ENCODE measurements around the gene CLDND1. TPM values are rescaled to one million over a fixed set of nuclear protein-coding genes. Genes with fewer than 3 reads are reported as not detected.

CLDND1 gene
- total and polyA plus RNA-seq, 8 donors = 20.6 to 161 (median 75.7) TPM

DNA sequence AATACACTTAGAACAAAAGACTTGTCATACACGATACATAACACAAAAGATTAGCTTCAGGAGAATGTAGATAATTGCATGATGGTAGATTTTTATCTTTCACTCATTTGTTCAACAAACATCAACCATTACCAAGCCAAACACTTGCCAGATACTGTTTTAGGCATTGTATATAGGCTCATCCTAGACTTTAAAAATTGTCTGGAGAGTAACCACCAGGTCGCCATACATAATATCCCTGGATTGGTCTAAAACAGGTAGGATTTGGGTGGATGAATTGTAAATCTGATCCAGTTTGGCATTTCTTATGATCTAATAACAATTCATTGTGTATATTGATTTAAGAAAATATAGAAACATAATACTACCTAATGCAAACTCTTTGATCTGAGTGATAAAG lies 31.9 kb upstream of the CLDND1 start:
- TF ChIP-seq POLR2AphosphoS5 (IDR thresholded peaks at IDR 0.05) = no peak
- no peak for TF ChIP-seq POLR2A (IDR thresholded peaks at IDR 0.05)
- no peak for TF ChIP-seq EP300 (IDR thresholded peaks at IDR 0.05)
- TF ChIP-seq, protein P1, sequence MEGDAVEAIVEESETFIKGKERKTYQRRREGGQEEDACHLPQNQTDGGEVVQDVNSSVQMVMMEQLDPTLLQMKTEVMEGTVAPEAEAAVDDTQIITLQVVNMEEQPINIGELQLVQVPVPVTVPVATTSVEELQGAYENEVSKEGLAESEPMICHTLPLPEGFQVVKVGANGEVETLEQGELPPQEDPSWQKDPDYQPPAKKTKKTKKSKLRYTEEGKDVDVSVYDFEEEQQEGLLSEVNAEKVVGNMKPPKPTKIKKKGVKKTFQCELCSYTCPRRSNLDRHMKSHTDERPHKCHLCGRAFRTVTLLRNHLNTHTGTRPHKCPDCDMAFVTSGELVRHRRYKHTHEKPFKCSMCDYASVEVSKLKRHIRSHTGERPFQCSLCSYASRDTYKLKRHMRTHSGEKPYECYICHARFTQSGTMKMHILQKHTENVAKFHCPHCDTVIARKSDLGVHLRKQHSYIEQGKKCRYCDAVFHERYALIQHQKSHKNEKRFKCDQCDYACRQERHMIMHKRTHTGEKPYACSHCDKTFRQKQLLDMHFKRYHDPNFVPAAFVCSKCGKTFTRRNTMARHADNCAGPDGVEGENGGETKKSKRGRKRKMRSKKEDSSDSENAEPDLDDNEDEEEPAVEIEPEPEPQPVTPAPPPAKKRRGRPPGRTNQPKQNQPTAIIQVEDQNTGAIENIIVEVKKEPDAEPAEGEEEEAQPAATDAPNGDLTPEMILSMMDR (IDR thresholded peaks at IDR 0.05) = no peak
- no peaks in the 10 kb centered on the region for H3K27me3 ChIP-seq
- DNase-seq = no peak
- no peaks in the 10 kb centered on the region for H3K9me3 ChIP-seq
- no peak overlapping the region for H3K4me3 ChIP-seq
- H3K36me3 ChIP-seq = no peaks in the 10 kb centered on the region
- no peak overlapping the region for H3K27ac ChIP-seq
- H3K4me1 ChIP-seq = no peaks in the 10 kb centered on the region
- 75 to 86% (median 83%) methylated on average over 2 of the region's 2 CpGs for WGBS, 5 donors
- intact Hi-C loops (cut with DNase I; ENCODE audit: low total_unique reads) = no loop called here

DNA sequence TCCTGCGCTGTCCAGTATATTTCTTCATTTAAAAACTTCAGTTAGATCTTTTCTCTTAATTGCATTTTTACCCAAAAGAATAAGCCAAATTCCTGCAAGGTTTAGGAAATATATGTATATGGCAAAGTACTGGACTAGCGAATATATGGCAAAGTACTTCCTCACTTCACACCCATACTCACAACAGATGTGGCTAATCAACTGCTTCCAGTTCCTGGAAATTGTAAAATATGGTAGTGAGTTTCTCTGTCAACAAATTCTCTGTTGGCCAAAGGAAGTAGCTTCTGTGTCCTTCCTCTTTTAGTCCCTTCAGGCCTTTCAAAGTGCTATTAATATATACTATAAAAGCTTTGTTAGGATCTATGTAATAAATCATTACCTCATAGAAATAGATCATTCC lies 31.1 kb upstream of the CLDND1 start:
- Histone ChIP-seq H3K27me3 (no peaks in the 10 kb centered on the region), H3K36me3 (no peaks in the 10 kb centered on the region), H3K27ac (no peak overlapping the region), H3K4me3 (no peak overlapping the region), H3K9me3 (no peaks in the 10 kb centered on the region), H3K4me1 (no peaks in the 10 kb centered on the region)
- TF ChIP-seq, protein P1 (IDR thresholded peaks at IDR 0.05) = no peak
- TF ChIP-seq EP300 (IDR thresholded peaks at IDR 0.05) (no peak), POLR2AphosphoS5 (IDR thresholded peaks at IDR 0.05) (no peak), POLR2A (IDR thresholded peaks at IDR 0.05) (no peak)
- intact Hi-C loops (cut with DNase I; ENCODE audit: low total_unique reads) = no loop called here
- WGBS, 5 donors = 78 to 94% (median 83%) methylated on average over 2 of the region's 2 CpGs
- DNase-seq = peak in 1 of 2 donors; percentile 12

DNA sequence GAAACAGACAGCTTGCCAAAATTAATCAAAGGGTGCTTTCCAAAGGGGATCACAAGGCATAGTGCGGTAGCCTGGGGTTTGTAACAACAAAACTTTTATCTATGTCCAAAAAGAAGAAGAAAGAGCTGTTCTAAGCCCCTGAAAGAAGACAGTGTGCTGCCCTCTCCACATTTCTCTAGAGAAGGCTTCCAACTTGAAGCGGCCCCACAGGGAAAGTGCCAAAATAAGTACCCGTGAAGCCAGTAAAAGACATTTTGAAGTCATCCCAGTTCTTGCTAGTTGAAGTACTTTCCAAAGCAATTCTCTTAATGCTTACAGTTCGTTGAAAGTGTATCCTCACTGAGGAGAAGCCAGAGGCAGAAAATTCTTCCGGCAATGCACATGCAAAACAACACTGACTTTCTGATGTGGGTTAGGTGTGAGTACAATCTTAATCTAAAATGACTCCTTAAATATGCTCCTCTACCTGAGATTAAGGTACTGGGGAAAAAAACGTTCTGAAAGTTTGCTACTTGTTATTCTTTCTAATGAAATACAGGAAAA lies 30.4 kb upstream of the CLDND1 start:
- no peaks in the 10 kb centered on the region for H3K36me3 ChIP-seq
- H3K9me3 ChIP-seq = no peaks in the 10 kb centered on the region
- no peak for DNase-seq
- WGBS, 5 donors = 78 to 84% (median 82%) methylated on average over 6 of the region's 6 CpGs
- intact Hi-C loops (cut with DNase I; ENCODE audit: low total_unique reads) = no loop called here
- peak overlapping the region in 1 of 5 donors; percentile 18 for H3K27ac ChIP-seq
- H3K4me1 ChIP-seq = no peaks in the 10 kb centered on the region
- no peaks in the 10 kb centered on the region for H3K27me3 ChIP-seq
- H3K4me3 ChIP-seq = no peak overlapping the region
- TF ChIP-seq, protein P1 (IDR thresholded peaks at IDR 0.05) = no peak
- no peak for TF ChIP-seq POLR2AphosphoS5 (IDR thresholded peaks at IDR 0.05)
- TF ChIP-seq POLR2A (IDR thresholded peaks at IDR 0.05) = no peak
- TF ChIP-seq EP300 (IDR thresholded peaks at IDR 0.05) = no peak

DNA sequence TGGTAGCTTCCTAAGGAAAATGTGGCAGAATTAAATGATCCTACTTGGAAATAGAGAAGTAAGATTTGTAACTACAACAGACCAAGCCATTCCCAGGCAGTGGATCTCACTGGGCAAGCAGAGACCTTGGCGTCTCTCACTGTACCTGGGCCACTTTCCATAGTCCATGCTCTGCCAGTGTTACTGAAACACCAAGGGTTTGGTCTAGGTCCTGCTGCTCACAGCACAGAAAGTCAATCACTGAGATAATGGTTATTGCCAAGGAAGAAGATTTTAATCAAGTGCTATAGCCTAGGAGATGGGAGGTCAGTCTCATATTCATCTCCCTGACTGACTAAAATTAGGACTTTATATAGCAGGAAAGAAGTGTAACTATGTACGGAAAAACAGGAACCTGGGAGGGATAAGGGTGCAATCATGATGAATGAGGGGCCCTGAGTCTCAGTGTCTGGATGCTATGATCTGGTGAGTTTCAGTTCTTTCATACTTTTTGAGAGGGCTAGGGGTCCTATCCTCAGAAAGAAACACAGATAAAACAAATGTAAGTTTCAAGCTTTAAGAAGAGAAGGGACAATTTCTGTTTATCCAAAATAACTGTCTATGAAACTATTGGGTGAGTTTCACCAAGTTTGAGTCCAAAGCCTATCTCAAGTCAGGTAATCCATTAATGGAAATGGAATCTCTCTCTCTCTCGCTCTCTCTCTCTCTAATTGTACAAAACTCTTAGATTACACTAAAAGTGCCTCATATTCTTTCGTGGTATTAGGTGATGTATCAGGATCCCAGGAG lies 29.7 kb upstream of the CLDND1 start:
- Histone ChIP-seq H3K9me3 (no peaks in the 10 kb centered on the region), H3K4me1 (no peaks in the 10 kb centered on the region), H3K4me3 (no peak overlapping the region), H3K27ac (peak overlapping the region in 1 of 5 donors; percentile 18), H3K36me3 (no peaks in the 10 kb centered on the region), H3K27me3 (no peaks in the 10 kb centered on the region)
- DNase-seq = no peak
- intact Hi-C loops (cut with DNase I; ENCODE audit: low total_unique reads) = no loop called here
- WGBS, 5 donors = 68 to 88% (median 84%) methylated on average over 4 of the region's 4 CpGs
- TF ChIP-seq POLR2A (IDR thresholded peaks at IDR 0.05) (no peak), POLR2AphosphoS5 (IDR thresholded peaks at IDR 0.05) (no peak), EP300 (IDR thresholded peaks at IDR 0.05) (no peak)
- TF ChIP-seq, protein P1 (IDR thresholded peaks at IDR 0.05) = no peak

All from stomach (tissue), 9 donors.